Activated T-cell treated with anti-CD3 and anti-CD28 coated beads, Interleukin-2, amount 50 U/mL, for 24 hours (primary cell): Measurements from ENCODE around the gene GRIA3.
"Not testable (repeated sequence)": the region's sequence is repeated elsewhere in the genome, so short reads cannot be mapped to it uniquely, and the experiment has no call there.

Experiments
- DNase-seq: peaks from one replicate; pipeline ENCODE4 v3.0.0-alpha.2; 2020
- H3K27ac Mint-ChIP-seq: 2 replicates; pipeline ENCODE4 v1.8.0; 2020; ENCODE audit warnings: mild to moderate bottlenecking, mixed read lengths
- H3K27me3 Mint-ChIP-seq: 2 replicates; pipeline ENCODE4 v1.8.0; 2020; ENCODE audit warnings: mixed read lengths
- H3K36me3 Mint-ChIP-seq: 2 replicates; pipeline ENCODE4 v1.8.0; 2020; ENCODE audit warnings: low read depth, mixed read lengths
- H3K4me1 Mint-ChIP-seq: 2 replicates; pipeline ENCODE4 v1.8.0; 2020; ENCODE audit warnings: low read depth, mixed read lengths
- H3K4me3 Mint-ChIP-seq: 2 replicates; pipeline ENCODE4 v1.8.0; 2020; ENCODE audit warnings: mild to moderate bottlenecking, moderate library complexity, mixed read lengths
- H3K9me3 Mint-ChIP-seq: 2 replicates; pipeline ENCODE4 v1.8.0; 2020; ENCODE audit warnings: mixed read lengths

Gene GRIA3

DNA sequence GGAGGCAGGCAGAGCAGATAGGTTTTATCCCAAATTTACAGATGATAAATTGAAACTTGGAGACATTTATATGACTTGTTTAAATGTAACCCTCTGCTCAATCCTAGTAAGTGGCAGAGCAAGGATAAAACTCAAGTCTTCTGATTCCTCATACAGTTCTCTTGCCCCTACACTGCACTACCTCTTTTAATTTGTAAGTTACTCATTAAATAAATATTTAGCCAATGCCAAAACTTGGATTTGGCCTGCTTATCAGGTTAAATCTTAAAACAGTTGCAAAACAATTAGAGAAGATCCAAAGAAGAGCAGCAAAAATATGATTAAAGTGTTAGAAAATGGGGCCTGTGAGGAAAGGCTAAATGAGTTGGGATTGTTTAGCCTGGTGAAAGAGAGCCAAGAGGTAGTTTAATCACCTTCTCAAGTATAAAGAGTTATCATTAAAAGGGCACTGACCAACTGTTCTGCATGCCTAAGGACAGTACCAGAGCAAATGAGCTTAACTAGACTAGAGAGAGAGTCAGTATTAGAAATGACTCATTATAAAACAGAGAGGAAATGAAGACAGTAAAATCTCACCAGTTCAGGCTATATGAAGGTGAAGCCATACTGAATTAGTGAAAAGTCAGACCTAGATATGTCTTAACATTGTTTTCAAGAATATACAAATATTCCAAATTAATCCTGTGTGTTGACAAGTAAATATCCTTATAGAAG lies 146.3 kb downstream of the GRIA3 start:
- Mint-ChIP-seq H3K4me1 (no peaks in the 10 kb centered on the region), H3K36me3 (no peaks in the 10 kb centered on the region), H3K4me3 (no peak overlapping the region), H3K9me3 (no peaks in the 10 kb centered on the region), H3K27me3 (peaks cover 14% of the 10 kb centered on the region), H3K27ac (no peak overlapping the region)
- no peak for DNase-seq

DNA sequence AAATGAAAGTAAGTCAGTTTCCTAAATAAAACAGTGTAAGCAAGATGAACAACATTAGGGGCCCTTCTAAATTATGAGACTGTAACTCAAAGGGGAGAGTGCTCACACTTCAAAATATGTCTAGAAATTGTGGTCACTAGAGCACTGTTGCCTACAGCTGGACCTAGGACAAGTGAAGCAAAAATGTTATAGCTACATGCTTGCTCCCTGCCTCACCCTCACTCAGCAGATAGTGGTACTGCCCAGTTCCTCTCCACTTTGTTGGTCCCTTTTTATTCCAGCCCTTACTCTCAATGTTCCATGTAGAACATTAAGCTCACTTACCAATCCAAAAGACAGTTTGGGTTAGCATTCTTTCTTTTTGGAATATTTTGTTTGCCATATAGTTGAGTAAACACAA lies 147.3 kb downstream of the GRIA3 start:
- H3K4me3 Mint-ChIP-seq, result no peak overlapping the region
- no peaks in the 10 kb centered on the region for H3K36me3 Mint-ChIP-seq
- no peak for DNase-seq
- H3K4me1 Mint-ChIP-seq, result no peaks in the 10 kb centered on the region
- peaks cover 15% of the 10 kb centered on the region for H3K27me3 Mint-ChIP-seq
- H3K9me3 Mint-ChIP-seq, result no peaks in the 10 kb centered on the region
- H3K27ac Mint-ChIP-seq, result no peak overlapping the region

DNA sequence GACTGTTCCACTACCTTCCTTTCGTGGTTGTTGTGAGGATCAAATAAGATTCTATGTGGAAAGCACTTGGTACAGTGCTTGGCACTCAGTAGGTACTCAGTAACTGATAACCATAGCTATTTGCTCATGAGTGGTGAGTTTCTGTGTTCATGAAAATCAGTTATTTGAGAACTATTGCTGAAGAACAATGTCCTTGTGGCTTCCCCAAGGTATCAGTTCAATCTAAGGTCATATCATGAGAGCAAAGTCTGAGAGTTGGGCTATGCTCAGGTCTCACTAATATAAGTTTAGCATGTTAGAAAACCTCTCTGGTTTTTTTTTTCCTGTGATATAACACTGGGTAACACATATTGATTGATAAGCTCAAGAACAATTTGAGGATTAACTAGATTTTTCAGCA lies 147.8 kb downstream of the GRIA3 start:
- Mint-ChIP-seq H3K36me3 (no peaks in the 10 kb centered on the region), H3K27me3 (peaks cover 12% of the 10 kb centered on the region), H3K4me1 (no peaks in the 10 kb centered on the region), H3K27ac (no peak overlapping the region), H3K4me3 (no peak overlapping the region), H3K9me3 (no peaks in the 10 kb centered on the region)
- no peak for DNase-seq

DNA sequence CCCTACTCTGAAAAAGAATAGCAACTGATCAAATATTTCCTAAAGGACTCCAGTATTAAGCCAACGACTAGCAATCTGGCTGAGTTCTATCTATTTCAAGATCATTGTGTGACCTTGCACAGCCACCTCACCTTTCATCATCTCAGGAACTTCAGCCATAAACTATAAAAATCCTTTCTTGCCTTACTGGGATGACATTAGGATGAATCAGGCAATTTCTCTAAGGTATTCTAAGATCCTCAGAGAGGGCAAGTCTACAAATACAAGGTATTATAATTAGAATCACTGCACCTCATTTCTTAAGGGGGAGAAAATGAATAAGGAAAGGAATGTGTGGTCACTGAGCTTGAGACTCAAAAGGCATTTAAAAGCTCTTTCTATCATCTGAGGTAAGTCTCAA lies 152.6 kb downstream of the GRIA3 start:
- H3K27me3 Mint-ChIP-seq, result peaks cover 6% of the 10 kb centered on the region
- DNase-seq, result no peak
- no peak overlapping the region for H3K4me3 Mint-ChIP-seq
- no peak overlapping the region for H3K27ac Mint-ChIP-seq
- H3K36me3 Mint-ChIP-seq, result no peaks in the 10 kb centered on the region
- no peaks in the 10 kb centered on the region for H3K4me1 Mint-ChIP-seq
- no peaks in the 10 kb centered on the region for H3K9me3 Mint-ChIP-seq

- Mint-ChIP-seq H3K9me3 (no peaks in the 10 kb centered on the region), H3K4me1 (no peaks in the 10 kb centered on the region), H3K4me3 (no peak overlapping the region), H3K36me3 (no peaks in the 10 kb centered on the region), H3K27me3 (peaks cover 3% of the 10 kb centered on the region), H3K27ac (no peak overlapping the region)
- no peak for DNase-seq
These were observed 154.0 kb downstream of the GRIA3 start for GRCh38 chrX:123337886-123338639.

DNA sequence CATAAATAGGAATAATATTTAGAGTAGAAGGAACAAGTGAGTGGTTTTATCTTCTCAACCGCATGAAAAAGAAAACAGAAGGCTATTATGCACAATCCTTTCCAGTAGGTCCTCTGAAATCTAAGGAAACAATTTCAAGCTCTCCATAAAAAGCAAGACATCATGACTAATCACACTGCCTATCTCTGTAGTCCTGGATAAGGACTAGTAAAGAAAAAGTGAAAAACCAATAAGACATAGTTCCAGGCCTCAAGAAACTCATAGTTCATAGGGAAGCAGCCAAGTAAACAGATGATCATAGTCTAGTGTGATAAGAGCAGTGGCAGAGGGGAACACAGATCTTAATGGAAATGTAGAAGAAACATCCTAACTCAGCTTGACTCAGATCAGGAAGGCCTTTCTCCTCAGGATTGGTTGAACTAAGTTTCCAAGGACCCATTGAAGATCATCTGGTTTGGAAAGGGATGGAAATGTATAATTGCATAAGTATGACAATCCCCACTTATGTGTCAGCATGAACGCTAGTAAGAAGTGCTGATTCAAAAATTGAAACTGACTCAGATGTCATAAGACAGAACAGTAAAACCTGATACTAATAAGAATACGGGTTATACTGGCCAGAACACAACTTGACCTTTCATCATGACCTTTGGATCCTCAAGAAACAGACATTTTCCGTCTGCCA lies 155.3 kb downstream of the GRIA3 start:
- Mint-ChIP-seq H3K4me1 (no peaks in the 10 kb centered on the region), H3K27me3 (peaks cover 6% of the 10 kb centered on the region), H3K27ac (no peak overlapping the region), H3K4me3 (no peak overlapping the region), H3K36me3 (no peaks in the 10 kb centered on the region), H3K9me3 (no peaks in the 10 kb centered on the region)
- no peak for DNase-seq

- H3K4me1 Mint-ChIP-seq, result no peaks in the 10 kb centered on the region
- H3K27me3 Mint-ChIP-seq, result peaks cover 9% of the 10 kb centered on the region
- H3K4me3 Mint-ChIP-seq, result no peak overlapping the region
- DNase-seq, result no peak
- no peaks in the 10 kb centered on the region for H3K9me3 Mint-ChIP-seq
- H3K27ac Mint-ChIP-seq, result no peak overlapping the region
- no peaks in the 10 kb centered on the region for H3K36me3 Mint-ChIP-seq
These were observed 156.6 kb downstream of the GRIA3 start for GRCh38 chrX:123340696-123341095.

- Mint-ChIP-seq H3K9me3 (no peaks in the 10 kb centered on the region), H3K27me3 (peaks cover 18% of the 10 kb centered on the region), H3K4me1 (no peaks in the 10 kb centered on the region), H3K36me3 (no peaks in the 10 kb centered on the region), H3K4me3 (no peak overlapping the region), H3K27ac (no peak overlapping the region)
- DNase-seq, result no peak
These were observed 164.4 kb downstream of the GRIA3 start for GRCh38 chrX:123348468-123348867.

DNA sequence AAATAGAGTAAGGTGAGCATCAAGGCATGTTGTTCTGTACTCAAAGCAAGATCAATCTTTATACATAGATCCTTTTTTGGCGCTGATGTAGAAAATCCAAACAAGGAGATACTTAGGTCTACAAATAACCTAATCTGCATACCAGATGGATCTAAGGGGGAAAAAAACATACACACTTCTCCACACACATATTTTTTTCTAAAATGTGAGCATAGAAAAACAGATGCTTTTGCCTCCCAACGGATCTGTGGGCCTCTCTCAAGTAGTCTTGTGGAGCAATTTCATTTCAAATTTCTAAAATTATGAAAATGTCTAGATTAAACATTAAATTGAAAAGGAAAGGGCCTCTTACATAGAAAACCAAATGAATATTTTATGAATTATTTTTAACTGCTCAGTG lies 166.1 kb downstream of the GRIA3 start:
- Mint-ChIP-seq H3K36me3 (no peaks in the 10 kb centered on the region), H3K27ac (no peak overlapping the region), H3K9me3 (no peaks in the 10 kb centered on the region), H3K4me1 (no peaks in the 10 kb centered on the region), H3K4me3 (no peak overlapping the region), H3K27me3 (peaks cover 15% of the 10 kb centered on the region)
- no peak for DNase-seq

- Mint-ChIP-seq H3K4me1 (no peaks in the 10 kb centered on the region), H3K36me3 (no peaks in the 10 kb centered on the region), H3K4me3 (no peak overlapping the region), H3K27me3 (peaks cover 20% of the 10 kb centered on the region), H3K27ac (no peak overlapping the region), H3K9me3 (no peaks in the 10 kb centered on the region)
- no peak for DNase-seq
These were observed 173.9 kb downstream of the GRIA3 start for GRCh38 chrX:123357941-123358340.

GRCh38 chrX:123358457-123358856 lies 174.4 kb downstream of the GRIA3 start:
- H3K36me3 Mint-ChIP-seq, result no peaks in the 10 kb centered on the region
- H3K27ac Mint-ChIP-seq, result no peak overlapping the region
- no peaks in the 10 kb centered on the region for H3K9me3 Mint-ChIP-seq
- no peak for DNase-seq
- H3K4me1 Mint-ChIP-seq, result no peaks in the 10 kb centered on the region
- H3K4me3 Mint-ChIP-seq, result no peak overlapping the region
- peaks cover 23% of the 10 kb centered on the region for H3K27me3 Mint-ChIP-seq

- no peak overlapping the region for H3K4me3 Mint-ChIP-seq
- DNase-seq, result no peak
- peaks cover 26% of the 10 kb centered on the region for H3K27me3 Mint-ChIP-seq
- no peaks in the 10 kb centered on the region for H3K9me3 Mint-ChIP-seq
- no peak overlapping the region for H3K27ac Mint-ChIP-seq
- no peaks in the 10 kb centered on the region for H3K36me3 Mint-ChIP-seq
- no peaks in the 10 kb centered on the region for H3K4me1 Mint-ChIP-seq
These were observed 177.3 kb downstream of the GRIA3 start for GRCh38 chrX:123361371-123361770.

DNA sequence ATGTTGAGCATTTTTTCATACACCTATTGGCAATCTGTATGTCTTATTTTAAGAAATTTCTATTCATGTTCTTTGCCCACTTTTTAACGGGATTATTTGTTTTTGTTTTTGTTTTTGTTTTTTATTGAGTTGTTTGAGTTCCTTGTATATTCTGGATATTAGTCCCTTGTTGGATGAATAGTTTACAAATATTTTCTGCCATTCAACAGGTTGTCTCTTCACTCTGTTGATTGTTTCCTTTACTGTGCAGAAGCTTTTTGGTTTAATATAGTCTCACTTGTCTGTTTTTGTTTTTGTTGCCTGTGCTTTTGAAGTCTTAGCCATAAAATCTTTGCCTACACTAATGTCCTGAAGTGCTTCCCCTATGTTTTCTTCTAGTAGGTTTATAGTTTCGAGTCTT lies 202.1 kb downstream of the GRIA3 start:
- not testable (repeated sequence) for DNase-seq, H3K36me3 Mint-ChIP-seq, H3K4me1 Mint-ChIP-seq, H3K27ac Mint-ChIP-seq, H3K4me3 Mint-ChIP-seq, H3K27me3 Mint-ChIP-seq
- peaks cover 10% of the 10 kb centered on the region for H3K9me3 Mint-ChIP-seq

GRCh38 chrX:123392921-123393320 lies 208.8 kb downstream of the GRIA3 start:
- Mint-ChIP-seq H3K36me3 (no peaks in the 10 kb centered on the region), H3K27ac (no peak overlapping the region), H3K9me3 (peaks cover 12% of the 10 kb centered on the region), H3K4me3 (no peak overlapping the region), H3K4me1 (no peaks in the 10 kb centered on the region), H3K27me3 (peaks cover 9% of the 10 kb centered on the region)
- DNase-seq, result no peak

DNA sequence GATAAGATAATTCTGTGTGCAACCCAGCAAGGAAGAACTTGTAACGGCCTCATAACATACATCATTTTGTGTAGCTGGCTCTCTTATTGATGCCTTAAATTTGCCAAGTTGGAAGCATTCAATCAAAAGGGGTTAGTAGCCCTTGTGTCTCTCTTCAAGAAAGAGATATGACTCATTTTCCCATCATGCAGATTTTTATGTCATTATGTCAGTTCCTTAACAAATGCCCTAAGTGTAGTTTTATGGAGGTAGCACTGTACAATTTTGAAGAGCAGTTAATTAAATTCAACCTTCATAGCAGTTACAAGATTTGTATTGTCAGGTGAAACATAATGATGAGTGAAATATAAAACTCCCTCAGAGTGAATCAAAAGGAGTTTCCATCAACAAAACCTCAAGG lies 215.6 kb downstream of the GRIA3 start:
- H3K36me3 Mint-ChIP-seq, result no peaks in the 10 kb centered on the region
- H3K4me1 Mint-ChIP-seq, result no peaks in the 10 kb centered on the region
- no peaks in the 10 kb centered on the region for H3K9me3 Mint-ChIP-seq
- DNase-seq, result no peak
- no peak overlapping the region for H3K4me3 Mint-ChIP-seq
- H3K27me3 Mint-ChIP-seq, result peaks cover 4% of the 10 kb centered on the region
- no peak overlapping the region for H3K27ac Mint-ChIP-seq
